GM23248 (cell line): ENCODE data around the gene RAD51B. TPM values are rescaled to one million over a fixed set of nuclear protein-coding genes. Genes with fewer than 3 reads are reported as not detected.

Experiments
- DNase-seq: peaks from one replicate; pipeline ENCODE4 v3.0.0-alpha.2; 2015
- H2AFZ ChIP-seq: fragments of 200-600 bp; sonication (generic); 2 replicates; pipeline ENCODE4 v1.6.1; 2016; ENCODE audit warnings: antibody characterized with exemption
- H3F3A ChIP-seq: fragments of 200-600 bp; sonication (generic); 2 replicates; pipeline ENCODE4 v1.6.1; 2016; ENCODE audit warnings: mild to moderate bottlenecking, antibody characterized with exemption, mixed run types; ENCODE audit not compliant: insufficient read depth
- H3K27ac ChIP-seq: fragments of 200-600 bp; sonication (generic); 2 replicates; pipeline ENCODE4 v1.5.1; 2016; ENCODE audit warnings: mild to moderate bottlenecking
- H3K27me3 ChIP-seq: fragments of 200-600 bp; sonication (generic); replicated peaks from 2 replicates; pipeline ENCODE4 v1.6.1; 2016; ENCODE audit warnings: mild to moderate bottlenecking; ENCODE audit not compliant: insufficient read depth
- H3K36me3 ChIP-seq: fragments of 200-600 bp; sonication (generic); 2 replicates; pipeline ENCODE4 v1.6.1; 2016; ENCODE audit warnings: low read depth, mild to moderate bottlenecking
- H3K4me1 ChIP-seq: fragments of 200-600 bp; sonication (generic); 2 replicates; pipeline ENCODE4 v1.6.1; 2016; ENCODE audit warnings: mild to moderate bottlenecking; ENCODE audit not compliant: insufficient read depth
- H3K4me2 ChIP-seq: fragments of 200-600 bp; sonication (generic); one replicate; pipeline ENCODE4 v1.6.1; 2016; ENCODE audit warnings: mild to moderate bottlenecking; ENCODE audit not compliant: unreplicated experiment
- H3K4me3 ChIP-seq: fragments of 200-600 bp; sonication (generic); 2 replicates; pipeline ENCODE4 v1.5.1; 2016; ENCODE audit warnings: mild to moderate bottlenecking
- H3K79me2 ChIP-seq: fragments of 200-600 bp; sonication (generic); 2 replicates; pipeline ENCODE4 v1.6.1; 2016; ENCODE audit warnings: mild to moderate bottlenecking; ENCODE audit not compliant: insufficient read depth
- H3K9ac ChIP-seq: fragments of 200-600 bp; sonication (generic); 2 replicates; pipeline ENCODE4 v1.6.1; 2016; ENCODE audit warnings: mild to moderate bottlenecking
- H3K9me2 ChIP-seq: fragments of 200-600 bp; sonication (generic); 2 replicates; pipeline ENCODE4 v1.6.1; 2016; ENCODE audit warnings: mixed run types, mild to moderate bottlenecking, moderate library complexity; ENCODE audit not compliant: insufficient read depth
- H3K9me3 ChIP-seq: fragments of 200-600 bp; sonication (generic); one replicate; pipeline ENCODE4 v1.6.1; 2017; ENCODE audit warnings: low read depth
- H4K20me1 ChIP-seq: fragments of 200-600 bp; sonication (generic); 2 replicates; pipeline ENCODE4 v1.6.0; 2016; ENCODE audit not compliant: insufficient read depth
- EZH2 ChIP-seq: fragments of 200-600 bp; sonication (generic); IDR thresholded peaks from 2 replicates; pipeline ENCODE4 v1.6.1; 2018; ENCODE audit warnings: antibody characterized with exemption, mild to moderate bottlenecking; ENCODE audit not compliant: insufficient read depth, poor library complexity, severe bottlenecking
- EZH2phosphoT487 ChIP-seq: fragments of 200-600 bp; sonication (generic); IDR thresholded peaks from 2 replicates; pipeline ENCODE4 v1.6.1; 2018; ENCODE audit warnings: antibody characterized with exemption, moderate library complexity, mild to moderate bottlenecking, low read depth; ENCODE audit not compliant: insufficient read depth
- WGBS, 2 experiments: methylation state at CpG; one replicate each; pipeline ENCODE4 v1.1.6; 2015 to 2017; ENCODE audit warnings: low lambda C conversion rate in 2 of 2, low coverage in 1 of 2; ENCODE audit errors: missing lambda C conversion rate in 2 of 2; 5-methylcytosine and 5-hydroxymethylcytosine counted together
- in situ Hi-C: fragments of 300-500 bp; cut with MboI; formaldehyde crosslinking; loops from 2 replicates; pipeline ENCODE4 v1.15.0; 2020
- polyA plus RNA-seq: library from polyadenylated mRNA; unstranded; fragments of >200 nt; fragmentation: Nextera tagmentation; extraction: Ambion mirVana; gene quantifications from 2 replicates; pipeline ENCODE4 v1.2.1, GENCODE V29; 2016
- total RNA-seq: library from RNA; depleted of rRNA; stranded (reverse); fragments of >200 nt; shearing (Covaris generic); gene quantifications from 2 replicates; pipeline ENCODE4 v1.2.3, GENCODE V29; 2014

The RAD51B gene
- total and polyA plus RNA-seq, 2 experiments from 2014 or later = 4.0 to 8.8 TPM

- in situ Hi-C loops = no loop called here
Observed at GRCh38 chr14:68668028-68668427, 848.4 kb downstream of the RAD51B start.

DNA sequence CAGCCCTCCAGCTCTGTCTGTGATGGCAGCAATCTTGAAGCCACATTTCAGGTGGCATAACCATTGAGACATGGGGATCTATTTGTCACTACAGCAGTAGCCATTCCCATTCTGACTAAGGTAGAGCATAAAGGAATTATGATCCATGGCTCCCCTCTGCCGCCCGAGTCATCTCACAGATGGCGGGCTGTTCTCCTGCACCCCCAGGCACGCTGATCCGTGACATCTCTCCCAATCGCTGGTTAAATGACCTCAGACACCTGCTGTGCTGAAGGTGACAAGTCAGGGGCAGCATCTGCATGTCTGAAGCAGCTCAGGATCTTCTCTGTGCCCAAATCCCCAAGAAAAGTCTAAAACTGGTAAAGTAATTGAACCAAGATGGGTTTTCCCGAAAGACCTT lies 849.0 kb downstream of the RAD51B start:
- Histone ChIP-seq H4K20me1 (no peaks in the 10 kb centered on the region), H3F3A (peaks cover 57% of the 10 kb centered on the region), H2AFZ (no peak overlapping the region), H3K36me3 (no peaks in the 10 kb centered on the region), H3K4me2 (no peak overlapping the region), H3K27ac (no peak overlapping the region), H3K27me3 (no peaks in the 10 kb centered on the region), H3K9ac (no peak overlapping the region), H3K79me2 (no peaks in the 10 kb centered on the region), H3K4me3 (no peak overlapping the region), H3K4me1 (peaks cover 66% of the 10 kb centered on the region), H3K9me3 (no peaks in the 10 kb centered on the region), H3K9me2 (no peaks in the 10 kb centered on the region)
- WGBS, 2 experiments = 82 to 86% methylated on average over 7 of the region's 7 CpGs
- TF ChIP-seq EZH2 = no peak
- no peak for TF ChIP-seq EZH2phosphoT487
- in situ Hi-C loops = no loop called here
- no peak for DNase-seq

More at GRCh38 chr14:68668028-68668427, 848.4 kb downstream of the RAD51B start:
- H3K9me2 ChIP-seq = no peaks in the 10 kb centered on the region
- H3K27me3 ChIP-seq = no peaks in the 10 kb centered on the region
- peaks cover 56% of the 10 kb centered on the region for H3F3A ChIP-seq
- peaks cover 71% of the 10 kb centered on the region for H3K4me1 ChIP-seq
- no peaks in the 10 kb centered on the region for H3K36me3 ChIP-seq
- no peaks in the 10 kb centered on the region for H4K20me1 ChIP-seq
- H3K9me3 ChIP-seq = no peaks in the 10 kb centered on the region
- no peak overlapping the region for H2AFZ ChIP-seq
- H3K27ac ChIP-seq = peak overlapping the region; percentile 23; the same call in 1 of the 2 replicates
- no peak for DNase-seq
- no peak overlapping the region for H3K9ac ChIP-seq
- H3K4me2 ChIP-seq = no peak overlapping the region
- no peaks in the 10 kb centered on the region for H3K79me2 ChIP-seq
- 78% methylated on average over 4 of the region's 4 CpGs for WGBS, 2 experiments
- TF ChIP-seq EZH2phosphoT487 = no peak
- no peak for TF ChIP-seq EZH2
- H3K4me3 ChIP-seq = no peak overlapping the region

- Histone ChIP-seq H3K9ac (no peak overlapping the region), H3F3A (peaks cover 58% of the 10 kb centered on the region), H3K79me2 (no peaks in the 10 kb centered on the region), H3K36me3 (no peaks in the 10 kb centered on the region), H3K4me1 (peaks cover 61% of the 10 kb centered on the region), H3K9me2 (no peaks in the 10 kb centered on the region), H3K4me3 (no peak overlapping the region), H3K27me3 (no peaks in the 10 kb centered on the region), H3K4me2 (peak overlapping the region; percentile 14), H2AFZ (peak overlapping the region; percentile 37), H3K9me3 (no peaks in the 10 kb centered on the region), H4K20me1 (no peaks in the 10 kb centered on the region), H3K27ac (peak overlapping the region; percentile 8; the same call in 1 of the 2 replicates)
- WGBS, 2 experiments = 25 to 40% methylated on average over 3 of the region's 3 CpGs
- no peak for TF ChIP-seq EZH2
- no peak for TF ChIP-seq EZH2phosphoT487
- DNase-seq = no peak
- in situ Hi-C loops = no loop called here
Observed at GRCh38 chr14:68669111-68669511, 849.5 kb downstream of the RAD51B start.

DNA sequence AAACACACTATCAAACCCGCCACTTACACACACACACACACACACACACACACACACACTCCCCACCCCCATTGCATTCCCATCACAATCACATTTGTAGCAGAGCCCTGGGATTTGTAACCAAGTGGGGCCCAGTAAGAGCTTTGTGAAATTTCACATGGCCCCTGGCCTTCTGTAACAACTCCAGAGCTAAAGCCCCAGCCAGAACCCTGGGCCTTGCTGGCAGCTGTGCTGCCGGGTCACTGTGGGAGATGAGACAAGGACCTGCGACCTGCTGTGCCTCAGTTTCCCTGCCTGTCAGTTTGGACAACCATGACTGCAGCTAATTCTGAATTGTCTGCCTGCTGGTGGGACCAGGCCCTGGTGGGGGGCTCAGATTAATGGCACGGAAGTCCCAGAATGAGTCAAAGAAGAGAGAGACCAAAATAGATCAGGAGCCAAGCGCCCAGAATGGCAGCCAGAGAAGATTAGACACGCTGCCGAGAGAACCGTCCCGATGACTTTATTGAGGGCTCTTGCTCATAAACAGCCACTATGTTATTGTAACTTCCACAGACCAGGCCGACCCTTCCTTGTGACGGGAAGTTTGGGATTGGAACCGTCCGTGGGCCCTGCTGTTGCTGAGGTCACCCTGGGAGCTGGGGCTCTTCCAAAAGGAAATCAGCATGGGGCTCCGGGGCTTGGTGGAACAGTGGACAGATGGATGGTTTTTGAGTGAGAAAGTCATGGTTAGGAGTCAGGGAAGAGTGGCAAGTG lies 850.2 kb downstream of the RAD51B start:
- Histone ChIP-seq H3K4me3 (no peak overlapping the region), H4K20me1 (no peaks in the 10 kb centered on the region), H3K27ac (no peak overlapping the region), H3K9me2 (no peaks in the 10 kb centered on the region), H3K4me2 (no peak overlapping the region), H3K27me3 (no peaks in the 10 kb centered on the region), H3K4me1 (peaks cover 56% of the 10 kb centered on the region), H3K9me3 (no peaks in the 10 kb centered on the region), H3K36me3 (no peaks in the 10 kb centered on the region), H3F3A (peaks cover 52% of the 10 kb centered on the region), H3K79me2 (no peaks in the 10 kb centered on the region), H3K9ac (no peak overlapping the region), H2AFZ (peak overlapping the region; percentile 37; the same call in 1 of the 2 replicates)
- WGBS, 2 experiments = 37 to 43% methylated on average over 14 of the region's 14 CpGs
- no peak for TF ChIP-seq EZH2phosphoT487
- in situ Hi-C loops = no loop called here
- peak; percentile 9 for DNase-seq
